ENCODE results near the gene PLA2G2F. TPM values are rescaled to one million over a fixed set of nuclear protein-coding genes. Genes with fewer than 3 reads are reported as not detected.

Gene PLA2G2F
- total and polyA plus RNA-seq, 2 donors (not counting 3 experiments of a cell fraction or from before 2014, with no cell fraction given): not detected

DNA sequence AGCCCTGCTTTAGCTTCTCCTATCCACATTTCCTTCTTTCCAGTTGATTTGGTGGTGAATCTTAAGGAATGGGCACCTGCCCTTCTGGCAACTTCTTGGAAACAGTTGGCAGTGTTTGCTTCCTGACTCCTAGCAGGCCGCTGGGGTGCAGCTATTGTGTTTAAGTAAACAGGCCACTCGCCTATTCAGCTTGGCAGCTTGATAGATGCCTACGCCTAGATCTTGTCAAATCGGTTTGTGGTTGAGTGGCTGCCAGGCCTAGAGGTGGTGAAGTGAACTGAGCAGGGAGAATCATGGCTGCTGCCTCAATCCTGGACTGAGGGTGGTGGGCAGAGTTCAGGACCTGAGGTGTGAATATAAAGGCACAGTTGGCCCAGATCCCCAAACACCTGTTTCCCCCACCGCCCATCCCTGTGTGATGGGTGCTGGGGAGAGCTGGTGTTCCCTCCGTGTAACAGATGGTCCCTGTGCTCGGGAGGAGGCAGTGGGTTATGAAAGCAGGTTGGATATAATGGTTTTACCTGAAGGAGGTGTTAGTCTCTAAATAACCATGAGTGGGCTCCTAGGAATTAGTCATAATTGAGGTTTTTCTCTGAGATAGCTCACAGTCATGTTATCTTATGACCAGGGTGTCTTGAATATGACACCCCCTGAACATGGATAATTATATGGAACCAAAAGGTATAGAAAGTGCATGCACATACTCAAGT lies 48.1 kb downstream of the PLA2G2F start:
- TF ChIP-seq POLR2AphosphoS5 (IDR thresholded peaks at IDR 0.05; ENCODE audit: insufficient read depth, low read depth, low read length) (no peak), EZH2 (IDR thresholded peaks at IDR 0.05; ENCODE audit: borderline replicate concordance, low read depth, low read length, severe bottlenecking) (no peak), GATA2 (IDR thresholded peaks at IDR 0.05; ENCODE audit: insufficient read depth, insufficient read length, low read depth, low read length) (no peak), FOS (IDR thresholded peaks at IDR 0.05; ENCODE audit: borderline replicate concordance, insufficient read depth, low read length) (no peak), POLR2A (IDR thresholded peaks at IDR 0.05; ENCODE audit: low read depth, low read length) (no peak), MYC (IDR thresholded peaks at IDR 0.05; ENCODE audit: low read depth, low read length) (no peak), JUN (IDR thresholded peaks at IDR 0.05; ENCODE audit: borderline replicate concordance, insufficient read depth, insufficient read length, low read depth) (no peak), MAX (IDR thresholded peaks at IDR 0.05; ENCODE audit: insufficient read depth, insufficient read length) (no peak)
- TF ChIP-seq, protein P1, sequence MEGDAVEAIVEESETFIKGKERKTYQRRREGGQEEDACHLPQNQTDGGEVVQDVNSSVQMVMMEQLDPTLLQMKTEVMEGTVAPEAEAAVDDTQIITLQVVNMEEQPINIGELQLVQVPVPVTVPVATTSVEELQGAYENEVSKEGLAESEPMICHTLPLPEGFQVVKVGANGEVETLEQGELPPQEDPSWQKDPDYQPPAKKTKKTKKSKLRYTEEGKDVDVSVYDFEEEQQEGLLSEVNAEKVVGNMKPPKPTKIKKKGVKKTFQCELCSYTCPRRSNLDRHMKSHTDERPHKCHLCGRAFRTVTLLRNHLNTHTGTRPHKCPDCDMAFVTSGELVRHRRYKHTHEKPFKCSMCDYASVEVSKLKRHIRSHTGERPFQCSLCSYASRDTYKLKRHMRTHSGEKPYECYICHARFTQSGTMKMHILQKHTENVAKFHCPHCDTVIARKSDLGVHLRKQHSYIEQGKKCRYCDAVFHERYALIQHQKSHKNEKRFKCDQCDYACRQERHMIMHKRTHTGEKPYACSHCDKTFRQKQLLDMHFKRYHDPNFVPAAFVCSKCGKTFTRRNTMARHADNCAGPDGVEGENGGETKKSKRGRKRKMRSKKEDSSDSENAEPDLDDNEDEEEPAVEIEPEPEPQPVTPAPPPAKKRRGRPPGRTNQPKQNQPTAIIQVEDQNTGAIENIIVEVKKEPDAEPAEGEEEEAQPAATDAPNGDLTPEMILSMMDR (IDR thresholded peaks at IDR 0.05; ENCODE audit: extremely low read depth in 1 of 2, insufficient read depth in 1 of 2, low read depth in 1 of 2, low read length in 2 of 2): no peak
- ChIA-PET CTCF (interaction anchor here (1.2 to 2.5 kb wide), 3 partner anchors 9 to 267 kb away, joined by 3 to 7 read pairs (median 7); no protein-coding TSS in a partner anchor), POLR2A (no interaction called here)
- H3K4me3 ChIP-seq (replicated peaks in 1 of 3; ENCODE audit: insufficient read depth in 1 of 3, low read depth in 1 of 3, low read length in 3 of 3): no peak overlapping the region
- H3K27me3 ChIP-seq (ENCODE audit: control insufficient read depth in 2 of 2, insufficient read depth in 2 of 2, low read length in 2 of 2): peaks cover 14 to 22% of the 10 kb centered on the region in 2 experiments
- dilution Hi-C loops (cut with MboI; ENCODE audit: extremely low pct_ligation_motif_present, low sequenced_read_pairs): no loop called here
- no peaks in the 10 kb centered on the region for H3K79me2 ChIP-seq (ENCODE audit: control insufficient read depth, insufficient read depth, low read length)
- no peaks in the 10 kb centered on the region for H3K9me3 ChIP-seq (replicated peaks; ENCODE audit: control insufficient read depth, insufficient read depth, low read length)
- H2AFZ ChIP-seq (ENCODE audit: low read depth, low read length): no peak overlapping the region
- H3K36me3 ChIP-seq (ENCODE audit: control insufficient read depth in 2 of 2, extremely low read depth in 1 of 2, insufficient read depth in 2 of 2, low read length in 2 of 2): no peaks in the 10 kb centered on the region
- DNase-seq (ENCODE audit: low read depth, low spot score) (no peak), FAIRE-seq (no peak)
- H3K27ac ChIP-seq (ENCODE audit: insufficient read depth, low read depth, low read length): no peak overlapping the region
- intact Hi-C loops (cut with micrococcal nuclease): no loop called here
- BruUV-seq (replicated peaks): no TSS peak
- H3K4me2 ChIP-seq (ENCODE audit: insufficient read depth, low read length): no peak overlapping the region
- H3K4me1 ChIP-seq (ENCODE audit: control insufficient read depth, extremely low read depth, insufficient read depth, low read length): peaks cover 4% of the 10 kb centered on the region
- no peak overlapping the region for H3K9ac ChIP-seq (replicated peaks; ENCODE audit: extremely low read depth, insufficient read depth, low read length)
- no peaks in the 10 kb centered on the region for H4K20me1 ChIP-seq (replicated peaks; ENCODE audit: control insufficient read depth, extremely low read depth, insufficient read depth, low read length)
- no peaks in the 10 kb centered on the region for H3K9me1 ChIP-seq (replicated peaks; ENCODE audit: control insufficient read depth, extremely low read depth, insufficient read depth, low read length)

Data from endothelial cell of umbilical vein (primary cell).